Adrenal gland (tissue), 5 donors: Measurements from ENCODE around the gene RSL1D1.

Source experiments
- POLR2A ChIP-seq, 2 donors: fragments of 450-650 bp; IDR thresholded peaks; one replicate each; pipeline ENCODE4 v1.6.1; 2017; ENCODE audit warnings: antibody characterized with exemption in 2 of 2, mild to moderate bottlenecking in 2 of 2, moderate library complexity in 1 of 2
- TF ChIP-seq, protein P1 (sequence below), 6 experiments: fragments of 450-650 bp in 4 of 6; fragments of 200-600 bp in 2 of 6; sonication (generic) in 1 of 6; IDR thresholded peaks; 1 replicate in 5 of 6; 2 replicates in 1 of 6; pipeline versions ENCODE4 v1.5.1 to v1.8.0; 2016 to 2021; ENCODE audit warnings: antibody characterized with exemption in 6 of 6, mild to moderate bottlenecking in 2 of 6, moderate library complexity in 1 of 6
- donor health status: DM: no; HTN: no; CAD: no.

DNA sequence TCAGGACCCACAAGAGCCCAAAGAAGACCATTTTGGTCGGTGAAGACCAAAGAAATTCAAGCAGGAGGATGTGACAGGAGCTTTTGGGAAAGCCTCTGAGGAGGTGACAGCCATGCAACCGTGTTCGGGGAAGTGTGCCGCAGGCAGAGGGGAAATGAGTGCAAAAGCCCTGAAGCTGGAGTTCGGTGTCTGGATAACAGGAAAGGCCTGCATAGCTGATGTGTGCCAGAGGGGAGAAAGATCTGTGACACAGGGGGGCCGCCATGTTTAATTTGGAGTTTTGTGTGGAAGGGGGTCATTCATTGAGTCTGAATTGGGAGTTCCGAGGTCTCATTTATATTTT is 53.4 kb downstream of the RSL1D1 start:
- TF ChIP-seq POLR2A (IDR thresholded peaks at IDR 0.05) = no peak
- TF ChIP-seq, protein P1, sequence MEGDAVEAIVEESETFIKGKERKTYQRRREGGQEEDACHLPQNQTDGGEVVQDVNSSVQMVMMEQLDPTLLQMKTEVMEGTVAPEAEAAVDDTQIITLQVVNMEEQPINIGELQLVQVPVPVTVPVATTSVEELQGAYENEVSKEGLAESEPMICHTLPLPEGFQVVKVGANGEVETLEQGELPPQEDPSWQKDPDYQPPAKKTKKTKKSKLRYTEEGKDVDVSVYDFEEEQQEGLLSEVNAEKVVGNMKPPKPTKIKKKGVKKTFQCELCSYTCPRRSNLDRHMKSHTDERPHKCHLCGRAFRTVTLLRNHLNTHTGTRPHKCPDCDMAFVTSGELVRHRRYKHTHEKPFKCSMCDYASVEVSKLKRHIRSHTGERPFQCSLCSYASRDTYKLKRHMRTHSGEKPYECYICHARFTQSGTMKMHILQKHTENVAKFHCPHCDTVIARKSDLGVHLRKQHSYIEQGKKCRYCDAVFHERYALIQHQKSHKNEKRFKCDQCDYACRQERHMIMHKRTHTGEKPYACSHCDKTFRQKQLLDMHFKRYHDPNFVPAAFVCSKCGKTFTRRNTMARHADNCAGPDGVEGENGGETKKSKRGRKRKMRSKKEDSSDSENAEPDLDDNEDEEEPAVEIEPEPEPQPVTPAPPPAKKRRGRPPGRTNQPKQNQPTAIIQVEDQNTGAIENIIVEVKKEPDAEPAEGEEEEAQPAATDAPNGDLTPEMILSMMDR (IDR thresholded peaks at IDR 0.05) = no peak
